NCI-H748 treated with DMSO at 0.1 percent for 48 hours (cell line): ENCODE results near the gene CYB5A.
A peak's percentile ranks its signal among the peaks of the same experiment; 100 is the strongest.

Experiments
- DNase-seq: peaks from one replicate; lab custom pipeline; 2025; lab: John Stamatoyannopoulos, UW

The CYB5A gene

GRCh38 chr18:74277296-74277695 is 14.5 kb downstream of the CYB5A start:
- DNase-seq, result no peak

- DNase-seq, result no peak
Measured at GRCh38 chr18:74276609-74277008, 15.2 kb downstream of the CYB5A start.

GRCh38 chr18:74275736-74276135 is 16.0 kb downstream of the CYB5A start:
- no peak for DNase-seq

GRCh38 chr18:74274700-74275099 is 17.1 kb downstream of the CYB5A start:
- no peak for DNase-seq

- peak; percentile 52 for DNase-seq
Measured at GRCh38 chr18:74273394-74273793, 18.4 kb downstream of the CYB5A start.

- no peak for DNase-seq
Measured at GRCh38 chr18:74271635-74272034, 20.1 kb downstream of the CYB5A start.

GRCh38 chr18:74268933-74269620 is 22.7 kb downstream of the CYB5A start:
- DNase-seq, result no peak

- no peak for DNase-seq
Measured at GRCh38 chr18:74268175-74268574, 23.6 kb downstream of the CYB5A start.

- DNase-seq, result no peak
Measured at GRCh38 chr18:74266161-74266560, 25.6 kb downstream of the CYB5A start.

GRCh38 chr18:74265546-74266098 is 26.1 kb downstream of the CYB5A start:
- no peak for DNase-seq

GRCh38 chr18:74264303-74265020 is 27.3 kb downstream of the CYB5A start:
- no peak for DNase-seq

- DNase-seq, result no peak
Measured at GRCh38 chr18:74261053-74261713, 30.6 kb downstream of the CYB5A start.

- DNase-seq, result no peak
Measured at GRCh38 chr18:74259347-74259746, 32.4 kb downstream of the CYB5A start.

- DNase-seq, result no peak
Measured at GRCh38 chr18:74257083-74257482, 34.7 kb downstream of the CYB5A start.

- DNase-seq, result no peak
Measured at GRCh38 chr18:74256190-74256589, 35.6 kb downstream of the CYB5A start.

- DNase-seq, result no peak
Measured at GRCh38 chr18:74255131-74255616, 36.6 kb downstream of the CYB5A start.

GRCh38 chr18:74252039-74252395 is 39.7 kb downstream of the CYB5A start:
- DNase-seq, result no peak

- no peak for DNase-seq
Measured at GRCh38 chr18:74251297-74252038, 40.3 kb downstream of the CYB5A start.

- DNase-seq, result no peak
Measured at GRCh38 chr18:74250131-74250530, 41.6 kb downstream of the CYB5A start.

- DNase-seq, result no peak
Measured at GRCh38 chr18:74249181-74249968, 42.4 kb downstream of the CYB5A start.

- DNase-seq, result no peak
Measured at GRCh38 chr18:74248595-74248994, 43.2 kb downstream of the CYB5A start.
